GM10248 (cell line): ENCODE results near the gene SCLY.
A peak's percentile ranks its signal among the peaks of the same experiment; 100 is the strongest.

Source experiments
- CTCF ChIA-PET: fragments of 300-600 bp; sonication (Branson Sonifier 250); formaldehyde crosslinking; extraction: SDS; loops from one replicate; lab custom pipeline; 2021; ENCODE audit warnings: antibody characterized with exemption; lab: Yijun Ruan, JAX
- POLR2A ChIA-PET: fragments of 350-650 bp; sonication (Branson Sonifier 250); formaldehyde crosslinking; extraction: SDS; loops from one replicate; lab custom pipeline; 2020; ENCODE audit warnings: antibody characterized with exemption; lab: Yijun Ruan, JAX
- DNase-seq: peaks from one replicate; pipeline ENCODE4 v3.0.0; 2012; ENCODE audit errors: extremely low spot score
- TF ChIP-seq, protein P1 (sequence below): IDR thresholded peaks from 2 replicates; pipeline ENCODE4 v1.5.1; 2012; ENCODE audit warnings: mild to moderate bottlenecking, low read depth; ENCODE audit errors: extremely low read depth, missing control alignments, control extremely low read depth

SCLY gene

DNA sequence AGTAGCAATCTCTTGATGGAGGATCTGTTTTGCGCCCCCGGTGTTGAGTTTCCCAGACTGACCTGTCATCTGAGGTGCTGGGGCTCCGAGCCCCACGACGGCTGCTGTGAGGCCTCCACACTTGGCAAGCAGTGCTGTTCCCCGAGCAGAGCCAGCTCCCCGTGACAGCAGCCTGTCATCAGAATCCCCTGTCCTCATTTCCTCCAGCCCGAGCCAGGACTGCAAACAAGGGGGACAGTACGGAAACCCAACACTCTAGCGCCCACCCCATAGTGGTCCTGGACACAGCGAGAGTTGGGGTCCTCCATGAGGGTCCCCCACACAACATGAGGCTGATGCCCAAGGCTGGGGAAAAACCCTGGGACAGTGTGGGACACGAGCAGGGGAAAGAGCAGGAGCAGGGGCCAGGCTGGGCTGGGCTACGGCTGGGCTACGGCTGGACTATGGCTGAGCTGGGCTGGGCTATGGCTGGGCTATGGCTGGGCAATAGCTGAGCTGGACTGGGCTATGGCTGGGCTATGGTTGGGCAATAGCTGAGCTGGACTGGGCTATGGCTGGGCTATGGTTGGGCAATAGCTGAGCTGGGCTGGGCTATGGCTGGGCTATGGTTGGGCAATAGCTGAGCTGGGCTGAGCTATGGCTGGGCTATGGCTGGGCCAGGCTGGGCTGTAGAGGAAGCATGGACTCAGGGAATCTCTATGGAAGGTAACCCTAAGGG, 76.2 kb downstream of the SCLY start:
- CTCF ChIA-PET = interaction anchor here (1.3 kb wide), 1 partner anchor 16 kb away, joined by 4 read pairs; no protein-coding TSS in a partner anchor
- TF ChIP-seq, protein P1, sequence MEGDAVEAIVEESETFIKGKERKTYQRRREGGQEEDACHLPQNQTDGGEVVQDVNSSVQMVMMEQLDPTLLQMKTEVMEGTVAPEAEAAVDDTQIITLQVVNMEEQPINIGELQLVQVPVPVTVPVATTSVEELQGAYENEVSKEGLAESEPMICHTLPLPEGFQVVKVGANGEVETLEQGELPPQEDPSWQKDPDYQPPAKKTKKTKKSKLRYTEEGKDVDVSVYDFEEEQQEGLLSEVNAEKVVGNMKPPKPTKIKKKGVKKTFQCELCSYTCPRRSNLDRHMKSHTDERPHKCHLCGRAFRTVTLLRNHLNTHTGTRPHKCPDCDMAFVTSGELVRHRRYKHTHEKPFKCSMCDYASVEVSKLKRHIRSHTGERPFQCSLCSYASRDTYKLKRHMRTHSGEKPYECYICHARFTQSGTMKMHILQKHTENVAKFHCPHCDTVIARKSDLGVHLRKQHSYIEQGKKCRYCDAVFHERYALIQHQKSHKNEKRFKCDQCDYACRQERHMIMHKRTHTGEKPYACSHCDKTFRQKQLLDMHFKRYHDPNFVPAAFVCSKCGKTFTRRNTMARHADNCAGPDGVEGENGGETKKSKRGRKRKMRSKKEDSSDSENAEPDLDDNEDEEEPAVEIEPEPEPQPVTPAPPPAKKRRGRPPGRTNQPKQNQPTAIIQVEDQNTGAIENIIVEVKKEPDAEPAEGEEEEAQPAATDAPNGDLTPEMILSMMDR = no peak
- DNase-seq = no peak
- POLR2A ChIA-PET = no interaction called here

DNA sequence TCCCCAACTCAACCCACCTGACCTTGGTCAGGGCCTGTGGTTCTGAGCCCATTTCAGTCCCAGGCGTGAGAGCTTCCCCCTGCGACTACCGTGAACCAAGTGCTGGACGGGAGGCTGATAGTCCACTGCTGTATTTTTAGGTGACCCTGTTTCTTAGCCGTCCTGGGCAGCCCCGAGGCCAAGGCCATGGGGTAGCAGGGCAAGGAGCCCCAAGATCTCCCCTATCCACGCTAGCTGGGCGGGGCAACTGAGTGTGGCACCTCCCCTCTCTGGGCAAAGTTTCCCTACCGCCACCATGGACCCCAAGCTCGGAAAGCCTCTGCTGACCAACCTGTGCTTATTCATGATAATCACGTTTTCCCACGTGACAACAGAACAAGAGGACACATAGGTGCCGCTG, 77.1 kb downstream of the SCLY start:
- POLR2A ChIA-PET = no interaction called here
- CTCF ChIA-PET = interaction anchor here (1.3 to 2.9 kb wide), 3 partner anchors 8 to 215 kb away, joined by 4 to 8 read pairs (median 5); no protein-coding TSS in a partner anchor
- TF ChIP-seq, protein P1 = no peak

DNA sequence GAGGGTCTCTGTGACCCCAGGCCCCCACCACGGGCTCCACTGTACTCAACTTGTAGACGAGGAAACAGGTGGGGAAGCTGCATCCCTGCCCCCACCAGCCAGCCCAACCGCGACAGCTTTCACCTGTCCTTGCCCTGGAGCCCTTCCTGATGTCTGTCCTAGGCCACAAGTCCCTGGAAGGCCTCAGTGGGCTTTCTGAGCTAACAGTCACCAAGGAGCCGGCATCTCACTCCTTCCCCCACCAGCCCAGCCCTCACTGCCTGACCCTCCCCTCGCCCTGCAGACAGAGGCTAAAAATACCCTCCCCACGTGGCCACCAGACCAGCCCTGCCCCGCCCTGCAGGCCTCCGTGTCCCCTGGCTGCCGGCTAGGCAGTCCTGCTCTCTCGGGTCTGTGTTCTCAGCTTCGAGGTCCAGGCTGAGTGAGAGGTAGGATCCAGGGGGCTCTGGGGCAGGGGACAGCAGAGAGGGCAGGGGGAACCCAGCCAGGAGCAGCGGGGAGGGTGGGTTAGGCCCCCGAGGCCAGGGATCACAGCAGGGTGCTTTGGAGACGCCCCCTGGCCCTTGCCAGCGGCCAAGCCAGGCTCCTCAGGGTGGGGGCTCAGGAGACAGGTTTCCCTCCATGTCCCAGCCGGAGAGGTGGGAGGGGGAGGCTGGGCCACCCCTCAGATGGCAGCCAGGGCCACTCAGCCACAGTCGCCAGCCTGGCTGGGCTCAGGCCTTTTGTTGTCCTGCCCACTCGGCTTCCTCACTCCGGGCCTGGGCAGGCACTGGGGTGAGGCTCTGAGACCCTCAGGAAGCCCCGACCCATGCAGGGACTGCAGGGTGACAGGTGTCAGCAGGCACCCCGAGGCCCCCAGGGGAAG, 77.8 kb downstream of the SCLY start, which contains the start of gene KLHL30:
KLHL30 (plus strand) TSS at position 338 of the 865 bp plus-strand sequence. CDS start 2,087 bp downstream, outside the sequence.
- POLR2A ChIA-PET = no interaction called here
- TF ChIP-seq, protein P1 = no peak
- CTCF ChIA-PET = interaction anchor here (0.6 to 2.9 kb wide), 20 partner anchors 7 to 266 kb away, joined by 3 to 9 read pairs (median 4); no protein-coding TSS in a partner anchor
- DNase-seq = no peak

More for the DNA sequence above, 77.1 kb downstream of the SCLY start:
- DNase-seq = no peak

DNA sequence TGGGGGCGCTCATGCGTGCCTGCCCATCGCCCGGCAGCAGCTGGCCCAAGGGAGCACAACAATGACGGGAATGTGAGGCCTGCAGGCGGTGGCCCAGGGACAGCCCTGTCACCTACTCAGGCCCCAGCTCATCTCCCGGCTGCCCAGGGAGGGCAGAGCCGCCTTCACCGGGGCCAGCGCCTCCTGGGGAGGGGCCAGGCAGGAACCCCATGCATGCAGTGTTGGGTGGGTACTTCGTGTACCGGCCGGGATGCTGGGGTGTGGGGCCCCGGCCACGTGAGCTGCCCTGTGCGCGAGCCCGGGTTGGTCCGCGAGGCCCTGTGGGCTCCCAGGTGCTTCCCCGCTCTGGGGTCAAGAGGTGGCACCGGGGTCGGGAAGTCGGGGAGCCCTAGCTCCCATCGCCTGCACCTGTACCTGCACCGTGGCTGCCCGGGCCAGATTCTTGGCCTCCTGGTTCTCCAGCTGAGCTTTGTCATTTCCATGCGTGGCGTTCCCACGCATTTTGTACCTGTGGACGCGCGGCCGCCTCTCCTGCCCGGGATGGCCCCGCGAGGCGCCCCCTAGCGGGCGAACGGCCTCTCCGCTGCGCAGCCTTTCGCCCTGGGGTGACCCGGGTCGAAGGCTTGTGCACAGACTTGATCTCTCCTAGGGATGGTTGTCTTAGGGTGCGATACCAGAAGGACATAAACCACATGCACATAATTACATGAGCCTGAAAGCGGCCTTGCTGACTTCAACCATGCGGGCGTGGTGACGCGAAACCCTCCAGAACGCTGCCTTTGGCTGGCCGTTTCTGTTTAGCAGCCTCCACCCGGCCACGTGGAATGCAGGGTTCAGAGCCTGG, 78.6 kb downstream of the SCLY start:
- peak; percentile 75 for DNase-seq
- POLR2A ChIA-PET = no interaction called here
- CTCF ChIA-PET = interaction anchor here (0.6 to 2.9 kb wide), 20 partner anchors 8 to 267 kb away, joined by 3 to 9 read pairs (median 4); no protein-coding TSS in a partner anchor

DNA sequence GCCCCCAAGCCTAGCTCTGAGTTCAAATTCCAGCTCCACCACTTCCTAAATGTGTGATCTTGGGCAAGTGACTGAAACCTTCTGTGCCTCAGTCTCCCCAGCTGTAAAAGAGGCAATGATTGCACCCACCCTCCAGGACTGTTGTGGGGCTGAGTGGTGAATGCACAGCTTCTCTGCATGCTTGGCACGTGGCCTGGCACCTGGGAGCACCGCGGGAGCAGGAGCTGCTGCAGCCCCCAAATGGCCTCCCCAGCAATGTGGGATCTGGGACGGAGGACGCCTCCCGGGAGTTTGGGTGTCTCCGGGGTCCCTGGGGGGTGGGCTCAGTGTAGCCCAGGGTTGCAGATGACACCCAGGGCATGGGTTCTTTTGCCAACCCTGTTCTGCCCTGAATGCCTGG, 79.2 kb downstream of the SCLY start:
- ChIA-PET POLR2A (no interaction called here), CTCF (interaction anchor here (0.7 to 2.9 kb wide), 6 partner anchors 15 to 217 kb away, joined by 3 to 9 read pairs (median 4); no protein-coding TSS in a partner anchor)
- TF ChIP-seq, protein P1 = no peak
- no peak for DNase-seq

More for the DNA sequence above, 78.6 kb downstream of the SCLY start:
- TF ChIP-seq, protein P1 = peak; percentile 86
